Testis (tissue), 2 donors: ENCODE results near the gene VASN.

ENCODE experiments used
- POLR2A ChIP-seq: fragments of 450-650 bp; IDR thresholded peaks from one replicate; pipeline ENCODE4 v1.6.1; 2017; ENCODE audit warnings: antibody characterized with exemption, mild to moderate bottlenecking, moderate library complexity
- TF ChIP-seq, protein P1 (sequence below), 3 experiments: fragments of 450-650 bp in 2 of 3; fragments of 200-600 bp in 1 of 3; sonication (generic) in 1 of 3; IDR thresholded peaks; one replicate each; pipeline ENCODE4 v1.5.1; 2016 to 2019; ENCODE audit warnings: antibody characterized with exemption in 3 of 3, mild to moderate bottlenecking in 2 of 3, moderate library complexity in 1 of 3

DNA sequence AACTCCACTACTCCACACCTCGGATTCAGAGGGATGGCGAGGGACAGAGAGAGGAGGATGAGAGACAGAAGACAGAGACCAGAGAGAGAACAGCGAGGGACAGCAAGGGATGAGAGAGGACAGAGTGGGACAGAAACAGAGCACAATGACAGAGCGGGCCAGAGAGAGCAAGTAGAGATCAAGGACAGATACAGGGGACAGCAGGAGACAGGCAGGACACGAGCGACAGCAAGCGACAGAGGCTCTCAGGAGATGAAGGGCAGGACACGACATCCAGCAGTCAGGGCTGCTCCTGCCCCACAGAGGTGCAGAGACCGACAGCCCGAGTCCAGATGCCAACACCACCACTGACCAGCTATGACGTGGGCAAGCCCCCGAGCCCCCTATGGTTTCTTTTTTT is 29.9 kb downstream of the VASN start:
- TF ChIP-seq, protein P1, sequence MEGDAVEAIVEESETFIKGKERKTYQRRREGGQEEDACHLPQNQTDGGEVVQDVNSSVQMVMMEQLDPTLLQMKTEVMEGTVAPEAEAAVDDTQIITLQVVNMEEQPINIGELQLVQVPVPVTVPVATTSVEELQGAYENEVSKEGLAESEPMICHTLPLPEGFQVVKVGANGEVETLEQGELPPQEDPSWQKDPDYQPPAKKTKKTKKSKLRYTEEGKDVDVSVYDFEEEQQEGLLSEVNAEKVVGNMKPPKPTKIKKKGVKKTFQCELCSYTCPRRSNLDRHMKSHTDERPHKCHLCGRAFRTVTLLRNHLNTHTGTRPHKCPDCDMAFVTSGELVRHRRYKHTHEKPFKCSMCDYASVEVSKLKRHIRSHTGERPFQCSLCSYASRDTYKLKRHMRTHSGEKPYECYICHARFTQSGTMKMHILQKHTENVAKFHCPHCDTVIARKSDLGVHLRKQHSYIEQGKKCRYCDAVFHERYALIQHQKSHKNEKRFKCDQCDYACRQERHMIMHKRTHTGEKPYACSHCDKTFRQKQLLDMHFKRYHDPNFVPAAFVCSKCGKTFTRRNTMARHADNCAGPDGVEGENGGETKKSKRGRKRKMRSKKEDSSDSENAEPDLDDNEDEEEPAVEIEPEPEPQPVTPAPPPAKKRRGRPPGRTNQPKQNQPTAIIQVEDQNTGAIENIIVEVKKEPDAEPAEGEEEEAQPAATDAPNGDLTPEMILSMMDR (IDR thresholded peaks at IDR 0.05), result no peak
- TF ChIP-seq POLR2A, result no peak
